ENCODE measurements around the gene MPEG1.

Gene MPEG1

DNA sequence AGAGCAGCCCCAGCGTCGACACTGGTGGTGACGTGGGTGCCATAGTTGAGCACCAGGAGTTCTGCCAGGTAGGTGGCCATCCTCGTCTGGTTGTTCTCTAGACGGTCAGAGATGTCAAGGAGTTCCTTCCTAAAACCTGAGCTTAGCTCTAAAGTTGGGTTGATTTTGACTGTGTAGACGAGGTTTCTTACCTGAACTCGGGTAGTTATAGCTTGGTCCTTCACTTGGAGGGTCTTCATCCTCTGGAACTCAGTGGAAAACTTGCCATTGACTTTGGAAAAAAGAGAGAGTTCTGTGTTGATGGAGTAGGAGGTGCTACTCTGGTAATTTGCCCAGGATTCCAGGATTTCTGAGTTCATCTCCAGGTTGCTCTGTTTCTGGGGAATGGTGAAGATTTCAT, 505 bp downstream of the MPEG1 start:
- Histone ChIP-seq H4K20me1 (ENCODE audit: insufficient read depth, low read length, poor library complexity, severe bottlenecking) (no peaks in the 10 kb centered on the region), H2AFZ (ENCODE audit: low read length) (no peak overlapping the region), H3K9me3 (ENCODE audit: insufficient read depth, low read depth, low read length) (no peaks in the 10 kb centered on the region), H3F3A (ENCODE audit: low read depth) (no peaks in the 10 kb centered on the region), H3K4me1 (ENCODE audit: insufficient read depth, low read length, poor library complexity, severe bottlenecking) (peaks cover 7% of the 10 kb centered on the region), H3K36me3 (ENCODE audit: insufficient read depth, low read length) (no peaks in the 10 kb centered on the region), H3K9me2 (replicated peaks; ENCODE audit: low read depth, low read length) (no peaks in the 10 kb centered on the region), H3K9ac (ENCODE audit: low read depth, low read length, poor library complexity, severe bottlenecking) (no peak overlapping the region), H3K4me3 (ENCODE audit: low read length, poor library complexity, severe bottlenecking) (no peak overlapping the region), H3K79me2 (ENCODE audit: insufficient read depth, low read length) (no peaks in the 10 kb centered on the region), H3K27me3 (ENCODE audit: insufficient read depth, low read length, poor library complexity, severe bottlenecking) (no peaks in the 10 kb centered on the region), H3K4me2 (ENCODE audit: low read depth, low read length, poor library complexity, severe bottlenecking) (no peak overlapping the region)
- no peak for TF ChIP-seq EZH2phosphoT487 (IDR thresholded peaks at IDR 0.05; ENCODE audit: borderline replicate concordance)
- TF ChIP-seq, protein P1, sequence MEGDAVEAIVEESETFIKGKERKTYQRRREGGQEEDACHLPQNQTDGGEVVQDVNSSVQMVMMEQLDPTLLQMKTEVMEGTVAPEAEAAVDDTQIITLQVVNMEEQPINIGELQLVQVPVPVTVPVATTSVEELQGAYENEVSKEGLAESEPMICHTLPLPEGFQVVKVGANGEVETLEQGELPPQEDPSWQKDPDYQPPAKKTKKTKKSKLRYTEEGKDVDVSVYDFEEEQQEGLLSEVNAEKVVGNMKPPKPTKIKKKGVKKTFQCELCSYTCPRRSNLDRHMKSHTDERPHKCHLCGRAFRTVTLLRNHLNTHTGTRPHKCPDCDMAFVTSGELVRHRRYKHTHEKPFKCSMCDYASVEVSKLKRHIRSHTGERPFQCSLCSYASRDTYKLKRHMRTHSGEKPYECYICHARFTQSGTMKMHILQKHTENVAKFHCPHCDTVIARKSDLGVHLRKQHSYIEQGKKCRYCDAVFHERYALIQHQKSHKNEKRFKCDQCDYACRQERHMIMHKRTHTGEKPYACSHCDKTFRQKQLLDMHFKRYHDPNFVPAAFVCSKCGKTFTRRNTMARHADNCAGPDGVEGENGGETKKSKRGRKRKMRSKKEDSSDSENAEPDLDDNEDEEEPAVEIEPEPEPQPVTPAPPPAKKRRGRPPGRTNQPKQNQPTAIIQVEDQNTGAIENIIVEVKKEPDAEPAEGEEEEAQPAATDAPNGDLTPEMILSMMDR (conservative IDR thresholded peaks at IDR 0.05; ENCODE audit: low read length) = no peak

DNA sequence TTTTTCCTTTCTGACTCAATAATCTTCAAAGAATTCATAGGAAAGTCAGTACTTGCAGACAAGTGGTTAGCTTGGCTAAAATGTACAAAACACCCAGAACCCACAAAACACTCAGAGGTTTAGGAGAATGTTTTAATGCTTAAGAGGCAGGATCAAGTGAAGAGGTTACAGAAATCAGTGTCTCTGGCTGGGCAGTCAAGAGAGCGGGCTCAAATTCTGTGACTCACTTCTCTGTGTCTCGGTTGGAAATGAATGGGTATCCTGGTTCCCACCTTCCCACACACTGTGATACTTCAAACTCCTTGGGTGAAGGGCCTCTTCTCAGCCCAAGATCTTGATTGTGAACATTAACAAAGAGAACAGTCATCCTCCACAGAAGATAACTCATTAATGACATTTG, 3.8 kb downstream of the MPEG1 start:
- no peak overlapping the region for H3K4me2 ChIP-seq (ENCODE audit: low read depth, low read length, poor library complexity, severe bottlenecking)
- no peaks in the 10 kb centered on the region for H4K20me1 ChIP-seq (ENCODE audit: insufficient read depth, low read length, poor library complexity, severe bottlenecking)
- TF ChIP-seq EZH2phosphoT487 (IDR thresholded peaks at IDR 0.05; ENCODE audit: borderline replicate concordance) = no peak
- TF ChIP-seq, protein P1 (conservative IDR thresholded peaks at IDR 0.05; ENCODE audit: low read length) = no peak
- no peak overlapping the region for H2AFZ ChIP-seq (ENCODE audit: low read length)
- H3K36me3 ChIP-seq (ENCODE audit: insufficient read depth, low read length) = no peaks in the 10 kb centered on the region
- H3K9me3 ChIP-seq (ENCODE audit: insufficient read depth, low read depth, low read length) = no peaks in the 10 kb centered on the region
- no peaks in the 10 kb centered on the region for H3K79me2 ChIP-seq (ENCODE audit: insufficient read depth, low read length)
- H3K27me3 ChIP-seq (ENCODE audit: insufficient read depth, low read length, poor library complexity, severe bottlenecking) = no peaks in the 10 kb centered on the region
- no peak overlapping the region for H3K9ac ChIP-seq (ENCODE audit: low read depth, low read length, poor library complexity, severe bottlenecking)
- no peak overlapping the region for H3K4me3 ChIP-seq (ENCODE audit: low read length, poor library complexity, severe bottlenecking)
- no peaks in the 10 kb centered on the region for H3F3A ChIP-seq (ENCODE audit: low read depth)
- no peaks in the 10 kb centered on the region for H3K4me1 ChIP-seq (ENCODE audit: insufficient read depth, low read length, poor library complexity, severe bottlenecking)
- no peaks in the 10 kb centered on the region for H3K9me2 ChIP-seq (replicated peaks; ENCODE audit: low read depth, low read length)

DNA sequence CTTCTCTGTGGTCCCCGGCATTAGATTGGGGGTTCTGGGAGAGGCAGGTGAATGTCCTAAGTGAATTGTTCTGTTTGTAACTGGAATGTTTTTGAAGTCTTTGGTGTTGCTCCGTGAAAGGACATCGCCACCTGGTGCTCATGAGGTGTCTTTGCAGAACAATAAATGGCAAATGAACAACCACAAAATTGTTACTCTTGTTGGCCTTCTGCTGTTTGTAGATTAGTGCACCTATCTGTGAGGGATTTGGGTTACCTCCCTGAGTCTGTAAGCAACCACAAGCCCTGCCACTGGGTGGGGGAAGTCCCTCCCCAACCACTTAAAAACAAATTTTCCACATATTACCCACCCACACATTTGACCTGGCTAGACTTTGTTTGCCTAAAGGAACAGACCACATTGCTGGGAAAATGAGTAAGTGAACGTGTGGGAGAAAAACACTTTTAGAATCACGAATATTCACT, 4.7 kb downstream of the MPEG1 start:
- H3K9me2 ChIP-seq (replicated peaks; ENCODE audit: low read depth, low read length) = no peaks in the 10 kb centered on the region
- no peaks in the 10 kb centered on the region for H4K20me1 ChIP-seq (ENCODE audit: insufficient read depth, low read length, poor library complexity, severe bottlenecking)
- H3K4me1 ChIP-seq (ENCODE audit: insufficient read depth, low read length, poor library complexity, severe bottlenecking) = no peaks in the 10 kb centered on the region
- no peaks in the 10 kb centered on the region for H3K9me3 ChIP-seq (ENCODE audit: insufficient read depth, low read depth, low read length)
- no peaks in the 10 kb centered on the region for H3K79me2 ChIP-seq (ENCODE audit: insufficient read depth, low read length)
- H3K4me3 ChIP-seq (ENCODE audit: low read length, poor library complexity, severe bottlenecking) = no peak overlapping the region
- TF ChIP-seq, protein P1 (conservative IDR thresholded peaks at IDR 0.05; ENCODE audit: low read length) = peak; percentile 78
- no peak for TF ChIP-seq EZH2phosphoT487 (IDR thresholded peaks at IDR 0.05; ENCODE audit: borderline replicate concordance)
- H3F3A ChIP-seq (ENCODE audit: low read depth) = no peaks in the 10 kb centered on the region
- H3K27me3 ChIP-seq (ENCODE audit: insufficient read depth, low read length, poor library complexity, severe bottlenecking) = no peaks in the 10 kb centered on the region
- H3K36me3 ChIP-seq (ENCODE audit: insufficient read depth, low read length) = no peaks in the 10 kb centered on the region
- no peak overlapping the region for H3K9ac ChIP-seq (ENCODE audit: low read depth, low read length, poor library complexity, severe bottlenecking)
- H3K4me2 ChIP-seq (ENCODE audit: low read depth, low read length, poor library complexity, severe bottlenecking) = no peak overlapping the region
- peak overlapping the region; percentile 63; the same call in 1 of the 2 replicates for H2AFZ ChIP-seq (ENCODE audit: low read length)
